ENCODE measurements around the gene LDLRAD4.
A peak's percentile ranks its signal among the peaks of the same experiment; 100 is the strongest.

The LDLRAD4 gene

DNA sequence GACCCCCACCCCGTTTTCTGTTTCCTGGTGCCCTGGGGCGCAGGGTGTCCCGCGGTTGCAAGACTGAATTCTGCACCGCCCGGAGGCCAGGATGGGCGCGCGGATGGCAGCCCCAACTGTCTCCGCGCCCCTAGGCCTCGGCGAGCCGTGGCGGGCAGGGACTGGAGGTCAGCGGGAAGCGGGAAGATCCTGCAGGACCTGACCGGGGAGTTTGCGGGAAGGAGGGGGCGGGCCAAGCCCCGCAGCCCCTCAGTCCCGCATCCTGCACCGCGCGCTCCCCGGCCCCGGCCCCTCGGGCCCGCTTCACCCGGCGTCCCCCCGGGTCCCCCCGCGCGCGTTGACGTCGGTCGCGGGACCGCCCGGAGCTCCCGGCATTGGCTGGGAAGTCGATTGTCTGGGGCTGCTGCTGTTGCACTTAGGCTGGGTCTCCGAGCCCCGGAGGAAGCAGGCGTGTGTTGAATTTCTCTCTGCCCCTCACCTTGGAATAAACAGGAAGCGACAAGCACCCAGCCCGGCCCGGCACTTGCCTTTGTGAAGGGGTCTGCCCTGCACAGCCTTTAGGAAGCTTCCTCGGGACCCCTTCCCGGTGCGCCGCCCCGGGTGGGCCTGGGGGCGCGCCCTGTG, at the start of gene LDLRAD4:
Gene LDLRAD4, plus strand, starts transcription at position 393 of the 624 bp plus-strand sequence.
- DNase-seq (ENCODE audit: low read depth) = no peak

DNA sequence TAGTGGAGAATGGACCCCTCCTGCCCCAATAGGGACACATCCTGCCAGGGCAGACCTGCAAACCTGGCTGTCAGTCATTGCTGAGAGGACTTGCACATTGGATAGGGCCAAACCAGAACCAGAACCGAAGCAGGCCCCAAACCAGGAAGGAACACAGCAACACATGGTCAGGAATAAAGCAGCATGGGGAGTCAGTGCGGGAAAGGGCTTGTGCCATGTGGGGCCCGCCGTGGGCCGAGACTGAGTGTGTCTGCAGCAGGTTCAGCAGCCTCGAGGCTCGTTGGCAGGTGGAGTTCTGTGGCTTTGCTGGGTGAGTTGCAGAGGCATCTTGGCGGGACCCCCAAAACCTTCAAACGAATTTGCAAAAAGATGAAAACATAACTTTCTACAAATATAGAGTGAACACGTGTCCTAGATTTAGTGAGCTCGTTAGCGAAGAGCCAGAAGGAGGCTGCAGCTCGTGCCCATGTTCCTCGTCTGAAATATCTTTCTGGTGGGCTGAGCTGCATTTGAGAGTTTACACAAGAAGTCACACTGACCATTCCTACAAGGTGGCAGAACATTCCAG, 44.9 kb upstream of the LDLRAD4 start:
- no peak for DNase-seq (ENCODE audit: low read depth)

DNA sequence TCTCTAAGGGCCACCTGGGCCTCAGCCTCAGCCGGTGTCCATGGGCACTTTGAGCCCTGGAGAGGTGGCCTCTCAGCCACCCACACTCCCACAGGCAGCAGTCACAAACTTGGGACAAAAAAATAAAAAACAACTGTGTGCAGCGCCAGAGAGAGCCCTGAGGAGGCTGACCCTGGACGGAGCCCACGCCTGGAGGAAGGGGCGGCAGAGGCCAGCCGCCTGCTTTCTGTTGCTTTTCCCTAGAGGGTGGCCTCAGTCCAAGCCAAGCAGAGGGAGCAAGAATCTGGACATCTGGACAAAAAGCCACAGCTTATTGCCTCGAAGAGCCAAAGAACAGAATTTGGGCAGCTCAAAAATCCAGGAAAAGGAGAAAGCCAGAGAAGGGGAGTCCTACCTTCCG, 43.3 kb upstream of the LDLRAD4 start:
- no peak for DNase-seq (ENCODE audit: low read depth)

DNA sequence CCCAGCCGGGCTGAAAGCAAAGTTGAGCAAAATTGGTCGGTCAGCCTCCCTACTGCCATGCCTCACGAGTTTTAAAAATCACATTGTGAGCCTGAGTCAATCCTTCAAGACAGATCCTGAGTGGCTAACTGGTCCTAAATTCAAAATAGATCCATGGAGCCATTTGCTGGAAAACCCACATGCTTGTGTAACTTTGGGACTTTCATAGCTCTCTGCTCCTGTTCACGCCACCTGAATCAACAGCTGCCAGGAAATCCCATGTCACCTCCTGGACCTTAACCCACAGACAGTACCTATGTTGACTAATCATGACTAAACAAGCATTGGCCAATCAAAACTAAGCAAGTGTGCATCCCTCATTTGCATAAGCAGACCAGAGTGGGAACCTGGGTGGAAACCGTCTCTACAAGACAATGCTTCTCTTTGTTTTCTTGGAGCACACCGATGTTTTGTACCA, 42.8 kb upstream of the LDLRAD4 start:
- DNase-seq (ENCODE audit: low read depth) = no peak

DNA sequence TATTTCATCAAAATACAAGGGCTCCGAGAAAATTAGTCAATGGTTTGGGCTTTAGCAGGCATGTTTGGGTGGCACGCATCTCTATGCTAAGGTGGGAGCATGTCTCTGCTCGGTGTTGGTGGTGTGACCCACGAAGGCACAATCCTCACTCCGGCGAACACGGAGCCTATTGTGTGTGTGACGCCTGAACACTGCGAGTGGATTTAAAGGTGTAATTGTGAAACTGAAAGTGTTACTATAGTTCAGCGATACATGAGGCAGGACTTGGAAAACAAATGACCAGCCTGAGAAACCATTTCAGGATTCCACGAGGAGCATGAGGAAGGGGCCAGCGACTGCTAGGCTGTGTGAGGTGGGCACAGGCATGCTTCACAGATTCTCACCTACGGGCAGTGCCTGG, 41.7 kb upstream of the LDLRAD4 start:
- no peak for DNase-seq (ENCODE audit: low read depth)

DNA sequence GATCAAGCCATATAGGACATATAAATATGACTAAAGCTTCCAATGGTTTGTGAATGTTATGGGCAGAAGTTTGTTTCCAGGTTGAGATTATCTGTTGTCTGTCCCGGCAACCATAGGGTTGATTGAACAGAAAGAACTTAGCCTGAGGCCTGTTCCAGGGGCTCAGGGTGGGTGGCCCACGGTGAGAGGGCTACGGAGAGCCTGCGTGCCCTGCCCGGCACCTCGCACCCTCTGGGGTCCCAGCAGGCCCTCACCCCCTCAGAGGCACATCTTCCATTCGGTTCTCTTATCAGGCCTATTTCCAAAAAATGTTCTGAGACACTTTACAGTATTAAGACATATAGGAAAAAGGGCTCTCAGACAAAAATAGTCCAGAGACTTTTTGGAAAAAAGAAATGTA, 40.4 kb upstream of the LDLRAD4 start:
- DNase-seq (ENCODE audit: low read depth) = no peak

DNA sequence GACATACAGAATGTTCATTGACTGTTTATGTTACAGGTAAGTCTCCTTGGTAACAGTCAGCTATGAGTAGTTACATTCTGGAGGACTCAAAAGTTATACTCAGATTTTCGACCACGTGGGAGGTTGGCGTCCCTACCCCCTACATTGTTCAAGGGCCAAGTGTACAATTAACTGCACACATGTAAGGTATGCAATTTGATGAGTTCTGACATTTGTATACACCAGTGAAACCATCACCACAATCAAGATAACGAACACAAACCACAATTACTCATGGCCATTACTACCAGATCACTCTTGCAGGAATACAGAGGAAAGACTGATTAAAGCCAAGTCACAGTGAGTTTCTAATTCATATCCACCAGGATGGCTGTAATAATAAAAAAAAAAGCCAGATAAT, 39.6 kb upstream of the LDLRAD4 start:
- DNase-seq (ENCODE audit: low read depth) = peak; percentile 58

DNA sequence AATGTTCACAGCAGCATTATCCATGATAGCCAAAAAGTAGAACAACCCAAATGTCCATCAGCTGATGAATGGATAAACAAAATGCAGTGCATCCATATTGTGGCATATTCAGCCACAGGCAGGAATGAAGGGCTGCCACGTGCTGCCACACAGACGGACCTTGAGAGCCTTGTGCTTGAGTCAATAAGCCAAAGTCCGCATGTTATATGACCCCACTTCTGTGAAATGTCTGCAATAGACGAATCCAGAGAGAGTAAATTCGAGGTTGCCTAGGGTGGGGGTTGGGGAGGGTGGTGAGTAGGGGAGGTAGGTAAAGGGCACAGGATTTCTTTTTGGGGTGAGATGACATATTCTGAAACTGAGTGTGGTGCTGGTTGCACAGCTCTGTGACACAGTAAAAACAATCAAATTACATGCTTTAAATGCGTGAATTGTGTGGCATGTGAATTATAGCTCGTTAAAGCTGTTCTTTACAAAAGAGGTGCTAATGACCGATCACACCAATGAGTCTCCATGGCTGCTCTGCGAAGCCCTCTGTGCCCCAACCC, 38.9 kb upstream of the LDLRAD4 start:
- DNase-seq (ENCODE audit: low read depth) = no peak

DNA sequence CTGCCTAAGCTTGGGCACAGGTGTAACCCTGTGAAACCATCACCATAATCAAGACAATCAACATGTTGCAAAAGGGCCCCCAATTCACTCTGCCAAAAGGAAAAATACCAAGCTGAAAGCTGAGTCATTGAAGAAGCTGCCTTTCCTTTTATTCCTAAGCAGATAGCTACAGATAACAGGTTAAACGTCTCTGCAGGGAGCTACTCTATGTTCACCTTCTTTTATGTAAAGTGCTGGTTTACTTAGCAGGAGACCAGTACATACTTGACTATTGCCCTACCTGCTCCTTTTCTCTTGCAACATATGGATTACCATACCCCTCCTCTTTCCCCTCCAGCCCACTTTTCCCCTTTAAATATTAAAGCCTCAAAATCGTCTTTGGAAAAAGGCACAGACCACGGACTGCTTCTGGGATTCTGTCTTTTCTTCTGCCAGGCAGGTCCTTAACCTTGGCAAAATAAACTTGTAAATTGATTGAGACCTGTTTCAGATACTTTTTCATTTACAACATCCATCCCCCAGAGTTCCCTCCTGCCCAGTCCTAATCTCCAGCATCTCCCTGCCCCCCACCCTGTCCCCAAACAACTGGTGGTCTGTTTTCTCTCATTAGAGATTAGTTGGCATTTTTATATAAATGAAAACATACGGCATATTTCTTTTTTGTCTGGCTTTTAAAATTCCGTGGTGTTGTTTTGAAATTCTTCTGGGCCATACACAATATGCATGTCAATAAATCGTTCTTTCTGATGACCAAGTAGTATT, 37.8 kb upstream of the LDLRAD4 start:
- DNase-seq (ENCODE audit: low read depth) = no peak

DNA sequence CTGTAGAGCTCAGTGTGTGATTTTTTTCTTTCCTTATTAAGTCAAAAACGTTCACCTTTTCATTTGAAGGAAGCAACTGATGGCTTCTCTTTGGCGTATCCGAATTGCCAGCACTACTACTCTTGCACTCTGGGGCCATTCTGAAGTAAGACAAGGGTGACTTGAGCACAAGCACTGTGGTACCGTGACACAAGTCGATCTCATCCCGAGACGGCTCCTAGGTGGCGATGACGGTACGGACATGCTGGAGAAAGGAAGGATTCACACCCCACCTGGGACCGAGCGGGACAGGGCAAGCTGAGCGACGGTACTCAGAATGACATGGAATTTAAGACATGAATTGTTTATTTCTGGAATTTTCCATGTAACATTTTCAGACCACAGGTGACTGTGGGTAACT, 36.8 kb upstream of the LDLRAD4 start:
- DNase-seq (ENCODE audit: low read depth) = no peak

DNA sequence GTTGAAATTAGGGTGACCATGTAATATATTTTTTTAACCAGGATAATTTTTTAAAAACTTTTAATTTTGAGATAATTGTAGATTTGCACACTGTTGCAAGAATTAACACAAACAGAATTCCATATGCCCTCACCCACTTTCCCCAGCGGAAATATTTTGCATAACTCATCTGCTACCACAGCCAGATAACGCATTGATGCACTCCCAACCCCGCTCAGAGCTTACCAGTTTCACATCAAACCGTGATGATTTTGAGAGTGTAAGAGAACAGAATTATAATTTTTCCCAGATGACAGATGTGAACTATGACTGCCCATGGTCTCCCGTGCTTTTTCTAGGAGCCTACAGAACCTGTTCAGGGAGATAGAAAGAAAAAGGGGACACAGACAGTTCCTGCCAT, 35.2 kb upstream of the LDLRAD4 start:
- no peak for DNase-seq (ENCODE audit: low read depth)

DNA sequence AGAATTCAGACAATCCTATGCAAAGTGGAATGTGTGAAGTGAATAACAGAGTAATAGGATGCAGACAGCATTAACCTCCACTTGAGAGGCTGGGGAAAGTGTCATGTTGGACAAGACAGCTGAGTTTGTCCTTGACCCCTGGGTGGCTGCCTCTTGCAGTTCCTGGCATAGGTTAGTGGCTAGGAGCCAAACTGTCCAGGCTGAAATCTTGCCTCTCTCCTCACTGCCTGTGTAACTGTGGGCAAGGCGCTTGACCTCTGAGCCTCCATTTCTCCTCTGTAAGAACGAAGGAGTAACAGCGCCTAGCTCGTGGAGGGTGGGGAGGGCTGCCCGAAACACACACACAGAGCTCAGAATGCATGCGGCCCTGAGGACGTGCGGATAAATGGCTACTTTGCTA, 34.8 kb upstream of the LDLRAD4 start:
- no peak for DNase-seq (ENCODE audit: low read depth)

DNA sequence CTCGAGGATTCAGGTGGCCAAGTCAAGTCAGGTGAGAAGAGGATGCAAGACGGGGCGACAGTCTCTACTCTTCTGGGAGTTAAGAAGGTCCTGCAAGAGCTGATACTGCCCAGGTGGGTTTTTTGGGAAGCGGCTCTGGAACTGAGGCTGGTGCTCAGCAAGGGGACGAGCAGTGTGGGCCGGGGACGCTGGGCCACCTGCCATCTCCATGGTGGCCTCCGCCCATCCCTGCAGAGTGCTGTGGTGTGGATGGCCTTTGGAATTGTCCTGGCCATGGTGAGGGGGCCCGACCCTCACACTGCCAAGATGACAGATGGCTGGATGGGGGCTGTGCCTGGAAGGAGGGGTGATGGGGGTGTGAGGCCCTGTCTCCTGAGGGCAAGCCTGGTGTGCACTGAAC, 34.2 kb upstream of the LDLRAD4 start:
- DNase-seq (ENCODE audit: low read depth) = no peak

DNA sequence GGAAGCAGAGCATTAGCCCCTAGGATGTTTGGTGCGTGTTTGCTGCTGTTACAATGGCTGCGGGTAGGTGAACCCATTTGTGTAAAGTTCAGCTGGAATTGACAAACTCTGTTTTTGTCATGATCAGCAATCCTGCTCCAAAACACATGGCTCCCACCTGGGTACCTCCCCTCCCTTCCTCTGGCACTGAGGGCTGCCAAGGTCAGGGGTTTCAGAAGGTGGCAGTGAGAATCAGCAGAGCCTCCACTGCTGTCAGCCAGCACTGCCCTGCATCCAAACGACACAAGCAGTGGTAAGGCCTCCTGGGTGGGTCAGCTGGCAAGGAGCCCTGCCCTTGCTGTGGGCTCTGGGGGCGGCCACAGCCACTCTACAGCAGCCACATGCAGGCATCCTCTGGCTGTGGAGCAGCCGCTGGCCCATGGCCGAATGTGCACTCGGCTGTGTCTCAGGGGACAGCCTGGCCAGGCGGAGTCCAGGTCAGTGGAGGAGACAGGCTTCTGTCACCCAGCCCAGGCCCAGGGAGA, 32.8 kb upstream of the LDLRAD4 start:
- no peak for DNase-seq (ENCODE audit: low read depth)

DNA sequence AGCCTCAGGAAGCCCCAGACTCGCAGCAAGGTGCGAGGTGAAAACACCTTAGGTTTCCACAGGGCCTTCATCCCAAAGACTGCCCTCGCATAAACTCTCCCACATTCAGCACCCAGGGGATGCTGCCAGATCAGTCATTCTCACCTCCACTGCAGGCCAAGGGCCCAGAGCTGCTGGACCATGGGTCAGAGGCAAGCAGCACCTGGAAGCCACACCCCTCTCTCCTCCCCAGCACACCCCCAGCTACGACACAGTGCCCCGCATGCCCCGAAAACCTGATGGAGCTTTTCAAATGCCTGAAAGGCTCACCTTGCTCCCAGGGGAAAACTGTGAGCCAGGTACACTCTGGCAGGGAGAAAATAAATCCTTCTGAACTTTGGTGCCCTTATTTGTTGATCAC, 31.9 kb upstream of the LDLRAD4 start:
- DNase-seq (ENCODE audit: low read depth) = no peak

DNA sequence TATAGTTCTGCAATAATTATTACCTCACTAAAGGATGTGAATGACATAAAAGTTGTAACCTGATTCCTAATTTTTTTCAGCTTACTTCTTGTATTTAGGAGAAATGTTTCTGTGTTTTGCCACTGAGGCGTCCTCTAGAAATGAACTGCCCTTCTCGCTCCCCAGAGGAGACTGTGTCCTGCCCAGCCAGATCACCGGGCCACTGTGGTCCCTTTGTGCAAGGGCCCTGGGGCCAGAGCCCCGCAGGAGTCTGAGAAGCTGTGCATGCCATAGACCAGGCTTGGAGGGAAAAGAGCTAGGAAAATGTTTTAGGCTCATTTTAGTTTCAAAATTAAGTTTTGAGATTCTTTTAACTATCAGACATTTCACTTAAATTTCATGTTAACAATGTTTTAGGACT, 31.1 kb upstream of the LDLRAD4 start:
- DNase-seq (ENCODE audit: low read depth) = no peak

DNA sequence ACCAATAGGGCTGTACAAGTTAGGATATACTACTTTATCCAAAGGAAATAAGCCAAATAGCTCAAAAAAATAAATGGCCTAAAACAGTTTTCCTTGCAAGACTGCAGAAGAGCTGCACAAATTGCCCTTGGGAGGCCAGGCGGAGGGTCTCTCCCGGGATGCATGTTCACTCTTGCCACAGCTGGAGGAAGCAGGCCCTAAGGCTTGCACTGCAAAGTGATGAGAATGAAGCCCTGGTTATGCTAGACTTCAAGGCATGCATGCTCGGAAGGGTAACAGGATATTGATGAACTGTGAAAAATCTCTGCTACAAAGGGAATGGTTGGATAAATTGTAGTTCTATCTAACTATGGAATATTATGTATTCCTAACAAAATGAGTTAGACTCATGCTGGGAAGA, 27.5 kb upstream of the LDLRAD4 start:
- DNase-seq (ENCODE audit: low read depth) = no peak

DNA sequence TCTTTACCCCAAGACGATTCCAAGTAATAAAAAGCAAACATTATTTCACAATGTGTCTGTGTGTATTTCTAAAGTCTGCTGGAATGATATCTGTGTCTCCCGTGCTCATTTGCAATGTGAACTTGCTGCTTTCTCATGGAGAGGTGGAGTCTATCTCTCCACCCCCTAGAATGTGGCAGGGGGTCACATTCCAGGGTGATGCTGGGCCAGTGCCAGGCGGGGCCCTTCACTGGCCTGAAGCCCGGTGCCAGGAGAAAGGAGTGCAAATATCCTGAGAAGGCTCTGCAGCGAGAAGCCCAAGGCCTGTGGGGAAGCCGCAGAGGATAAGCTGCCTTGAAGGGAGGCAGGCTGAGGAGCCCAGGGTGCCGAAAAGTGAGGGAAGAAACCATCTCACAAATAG, 26.8 kb upstream of the LDLRAD4 start:
- DNase-seq (ENCODE audit: low read depth) = no peak

DNA sequence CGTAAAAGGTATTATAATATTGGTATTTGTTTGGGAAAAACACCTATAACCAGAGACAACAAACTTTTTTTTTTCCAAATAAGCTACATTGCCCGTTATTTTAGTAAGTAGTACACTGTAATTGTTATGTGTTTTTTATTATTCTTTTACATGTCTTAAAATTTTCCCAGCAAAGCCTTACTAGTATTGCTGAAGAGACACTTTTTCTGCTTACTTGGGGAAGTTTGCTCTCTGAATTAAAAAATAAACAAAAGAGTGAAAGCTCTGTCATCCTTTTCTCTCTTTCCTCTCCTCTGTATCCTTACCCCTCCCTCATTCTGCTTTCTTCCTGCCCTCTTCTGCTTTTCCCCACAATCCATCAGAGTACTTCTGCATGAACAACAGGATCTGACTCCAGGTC, 25.6 kb upstream of the LDLRAD4 start:
- DNase-seq (ENCODE audit: low read depth) = no peak

DNA sequence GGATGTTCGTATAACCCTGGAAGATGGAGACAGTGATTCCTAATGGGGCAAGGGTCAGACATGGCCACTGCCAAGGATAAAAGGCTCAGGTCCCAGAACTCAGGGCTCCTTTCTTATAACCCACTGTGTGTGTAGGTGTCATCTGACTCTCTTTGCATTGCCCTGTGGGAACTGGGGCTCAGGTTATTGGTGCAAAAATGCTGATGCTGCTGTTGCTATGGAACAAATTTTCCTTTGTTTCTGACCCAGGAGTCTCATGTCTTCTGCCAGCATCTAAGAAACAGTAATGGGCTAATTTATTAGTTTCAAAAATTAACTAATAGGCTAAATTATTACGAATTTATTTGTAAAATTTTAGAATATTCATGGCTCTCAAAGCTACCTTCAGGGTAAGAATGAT, 24.3 kb upstream of the LDLRAD4 start:
- no peak for DNase-seq (ENCODE audit: low read depth)

DNA sequence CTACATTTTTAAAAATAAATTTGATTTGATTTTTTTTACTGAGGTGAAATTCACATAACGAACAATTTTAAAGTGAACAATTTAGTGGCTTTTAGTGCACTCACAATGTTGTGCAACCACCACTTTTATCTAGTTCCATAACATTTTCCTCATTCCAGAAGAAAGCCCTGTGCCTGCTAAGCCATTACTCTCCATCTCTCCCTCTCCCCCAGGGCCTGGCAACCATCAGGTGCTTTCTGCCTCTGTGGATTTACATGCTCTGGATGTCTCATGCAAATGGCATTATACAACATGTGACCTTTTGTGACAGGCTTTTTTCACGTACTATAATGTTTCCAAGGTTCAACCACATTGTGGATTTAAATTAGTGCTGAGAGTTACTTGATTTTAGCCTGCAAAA, 19.9 kb upstream of the LDLRAD4 start:
- DNase-seq (ENCODE audit: low read depth) = no peak

DNA sequence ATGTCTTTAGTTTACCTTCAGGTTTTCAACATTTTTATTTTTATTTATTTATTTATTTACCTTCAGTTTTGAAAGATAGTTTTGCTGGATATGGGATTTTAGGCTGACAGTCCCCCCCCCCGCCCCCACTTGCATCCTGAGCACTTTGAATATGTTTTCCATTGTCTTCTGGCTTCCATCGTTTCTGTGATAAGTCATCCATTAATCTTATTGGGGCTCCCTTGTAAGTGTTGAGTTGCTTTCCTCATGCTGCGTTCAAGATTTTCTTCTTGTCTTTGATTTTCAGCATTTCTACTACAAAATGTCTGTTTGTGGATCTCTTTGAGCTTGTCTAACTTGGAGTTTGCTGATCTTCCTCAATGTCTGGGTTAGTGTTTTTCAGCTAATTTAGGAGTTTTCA, 19.4 kb upstream of the LDLRAD4 start:
- DNase-seq (ENCODE audit: low read depth) = no peak

DNA sequence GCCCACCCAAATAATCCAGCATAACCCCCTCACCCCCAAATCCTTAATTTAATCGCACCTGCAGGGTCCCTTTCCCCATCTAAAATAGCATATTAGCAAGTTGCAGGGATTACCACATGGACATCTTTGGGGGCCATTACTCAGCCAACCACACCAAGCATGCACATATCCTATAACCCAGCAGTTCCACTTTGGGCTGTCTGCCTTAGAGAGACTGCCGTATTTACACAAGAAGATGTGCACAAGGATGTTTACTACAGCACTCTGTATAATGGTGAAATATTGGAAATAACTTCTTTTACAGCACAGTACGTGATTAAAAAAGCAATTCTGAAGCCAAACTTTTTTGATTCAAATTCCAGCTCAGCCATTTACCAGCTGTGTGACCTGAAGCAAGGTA, 17.3 kb upstream of the LDLRAD4 start:
- DNase-seq (ENCODE audit: low read depth) = no peak
